Endothelial cell of umbilical vein (primary cell): Measurements from ENCODE around the gene ARMC7. TPM values are rescaled to one million over a fixed set of nuclear protein-coding genes. Genes with fewer than 3 reads are reported as not detected.

Experiments used
- BruUV-seq: library from RNA; stranded (reverse); fragments of 400-500 nt; replicated peaks from 2 replicates; lab custom pipeline; 2021; lab: Mats Ljungman, UMichigan
- CTCF ChIA-PET: fragments of 300-600, 350-600 bp; sonication (Branson Sonifier 250); formaldehyde crosslinking; loops from one replicate; lab custom pipeline; 2021; ENCODE audit warnings: antibody characterized with exemption, inconsistent platforms; lab: Charles Lee
- POLR2A ChIA-PET: fragments of 300-600, 350-600 bp; sonication (Branson Sonifier 250); formaldehyde crosslinking; loops from one replicate; lab custom pipeline; 2021; ENCODE audit warnings: antibody characterized with exemption, inconsistent platforms; lab: Charles Lee
- DNase-seq: peaks from one replicate; pipeline ENCODE4 v3.0.0-alpha.2; 2011; ENCODE audit warnings: low read depth, low spot score
- FAIRE-seq: peaks from 2 replicates; lab custom pipeline; 2011; peaks lifted over from hg19 to GRCh38; lab: Jason Lieb, UNC
- H2AFZ ChIP-seq: 2 replicates; pipeline ENCODE4 v1.6.0; 2012; ENCODE audit warnings: low read depth, low read length, control low read depth, inconsistent platforms
- H3K27ac ChIP-seq: 2 replicates; pipeline ENCODE4 v1.5.1; 2011; ENCODE audit warnings: low read depth, mild to moderate bottlenecking, control low read depth, low read length, moderate library complexity; ENCODE audit not compliant: insufficient read depth
- H3K27me3 ChIP-seq, 2 experiments: 2 replicates each; pipeline versions ENCODE4 v1.6.0 to v1.6.1; 2011; ENCODE audit warnings: low read length in 2 of 2, mixed read lengths in 1 of 2; ENCODE audit not compliant: control insufficient read depth in 2 of 2, insufficient read depth in 2 of 2
- H3K36me3 ChIP-seq, 2 experiments: 2 replicates in 1 of 2; 3 replicates in 1 of 2; pipeline ENCODE4 v1.5.1; 2011; ENCODE audit warnings: low read length in 2 of 2, mild to moderate bottlenecking in 1 of 2, moderate library complexity in 1 of 2; ENCODE audit not compliant: control insufficient read depth in 2 of 2, insufficient read depth in 2 of 2; ENCODE audit errors: extremely low read depth in 1 of 2
- H3K4me1 ChIP-seq: 3 replicates; pipeline ENCODE4 v1.5.1; 2011; ENCODE audit warnings: mild to moderate bottlenecking, low read length; ENCODE audit not compliant: control insufficient read depth, insufficient read depth; ENCODE audit errors: extremely low read depth
- H3K4me2 ChIP-seq: 2 replicates; pipeline ENCODE4 v1.6.1; 2011; ENCODE audit warnings: low read length, control low read depth, mixed read lengths; ENCODE audit not compliant: insufficient read depth
- H3K4me3 ChIP-seq, 3 experiments: fragments of 200-600 bp in 1 of 3; sonication (generic), shearing (Covaris generic) in 1 of 3; replicated peaks in 1 of 3; 2 replicates each; pipeline ENCODE4 v1.5.1; 2011 to 2016; ENCODE audit warnings: control low read depth in 3 of 3, low read length in 3 of 3, mild to moderate bottlenecking in 2 of 3, inconsistent platforms in 1 of 3, low read depth in 1 of 3, moderate library complexity in 1 of 3; ENCODE audit not compliant: insufficient read depth in 1 of 3
- H3K79me2 ChIP-seq: 2 replicates; pipeline ENCODE4 v1.6.0; 2012; ENCODE audit warnings: low read length, inconsistent platforms; ENCODE audit not compliant: control insufficient read depth, insufficient read depth
- H3K9ac ChIP-seq: replicated peaks from 2 replicates; pipeline ENCODE3; 2011; ENCODE audit warnings: low read length, control low read depth; ENCODE audit not compliant: insufficient read depth; ENCODE audit errors: extremely low read depth
- H3K9me1 ChIP-seq: replicated peaks from 3 replicates; pipeline ENCODE4 v1.6.0; 2011; ENCODE audit warnings: mild to moderate bottlenecking, low read length; ENCODE audit not compliant: control insufficient read depth, insufficient read depth; ENCODE audit errors: extremely low read depth
- H3K9me3 ChIP-seq: replicated peaks from 2 replicates; pipeline ENCODE4 v1.5.1; 2012; ENCODE audit warnings: low read length, inconsistent platforms; ENCODE audit not compliant: control insufficient read depth, insufficient read depth
- H4K20me1 ChIP-seq: replicated peaks from 2 replicates; pipeline ENCODE3; 2011; ENCODE audit warnings: mild to moderate bottlenecking, low read length; ENCODE audit not compliant: control insufficient read depth, insufficient read depth; ENCODE audit errors: extremely low read depth
- EZH2 ChIP-seq: IDR thresholded peaks from 2 replicates; pipeline ENCODE4 v1.6.1; 2012; ENCODE audit warnings: borderline replicate concordance, low read depth, mild to moderate bottlenecking, moderate library complexity, low read length, inconsistent platforms; ENCODE audit not compliant: severe bottlenecking
- FOS ChIP-seq: IDR thresholded peaks from 2 replicates; pipeline ENCODE4 v1.6.1; 2011; ENCODE audit warnings: mild to moderate bottlenecking, low read length, moderate library complexity, borderline replicate concordance; ENCODE audit not compliant: insufficient read depth
- GATA2 ChIP-seq: IDR thresholded peaks from 2 replicates; pipeline ENCODE4 v1.7.0; 2011; ENCODE audit warnings: low read depth, mild to moderate bottlenecking, moderate library complexity, mixed read lengths, low read length; ENCODE audit not compliant: insufficient read length, insufficient read depth
- JUN ChIP-seq: IDR thresholded peaks from 2 replicates; pipeline ENCODE4 v1.6.1; 2011; ENCODE audit warnings: borderline replicate concordance, low read depth; ENCODE audit not compliant: insufficient read length, insufficient read depth
- MYC ChIP-seq: IDR thresholded peaks from one replicate; pipeline ENCODE4 v1.6.1; 2011; ENCODE audit warnings: mild to moderate bottlenecking, low read depth, low read length
- POLR2A ChIP-seq: IDR thresholded peaks from 2 replicates; pipeline ENCODE4 v1.6.1; 2012; ENCODE audit warnings: low read depth, mild to moderate bottlenecking, control low read depth, low read length
- POLR2AphosphoS5 ChIP-seq: IDR thresholded peaks from 2 replicates; pipeline ENCODE4 v1.6.1; 2012; ENCODE audit warnings: low read depth, mild to moderate bottlenecking, control low read depth, low read length, moderate library complexity; ENCODE audit not compliant: insufficient read depth
- dilution Hi-C: fragments of 300-500 bp; cut with MboI; formaldehyde crosslinking; loops from one replicate; pipeline ENCODE4 v1.15.0; 2019; ENCODE audit warnings: low sequenced_read_pairs; ENCODE audit not compliant: extremely low pct_ligation_motif_present
- intact Hi-C: fragments of 100-400 bp; cut with micrococcal nuclease; formaldehyde crosslinking; loops from one replicate; pipeline ENCODE4 v1.10.0; 2022
- polyA plus RNA-seq, 4 experiments: library from polyadenylated mRNA; depleted of rRNA in 3 of 4; stranded (reverse) in 3 of 4; unstranded in 1 of 4; fragments of >200 nt; gene quantifications; 2 replicates each; pipeline versions ENCODE4 v1.2.1 to v1.2.3, GENCODE V29; 2011 to 2012; ENCODE audit warnings: missing spikeins in 1 of 4
- total RNA-seq: library from RNA; stranded (reverse); gene quantifications from 2 replicates; pipeline ENCODE4 v1.2.3, GENCODE V29; 2021
- TF ChIP-seq, protein P1 (sequence below), 2 donors: IDR thresholded peaks; 1 replicate in 1 of 2; 2 replicates in 1 of 2; pipeline ENCODE4 v1.5.1; 2011; ENCODE audit warnings: low read length in 2 of 2, mild to moderate bottlenecking in 2 of 2, moderate library complexity in 2 of 2, control low read depth in 1 of 2, inconsistent platforms in 1 of 2, low read depth in 1 of 2; ENCODE audit not compliant: insufficient read depth in 1 of 2; ENCODE audit errors: extremely low read depth in 1 of 2
- TF ChIP-seq, protein P2 (sequence below): IDR thresholded peaks from 2 replicates; pipeline ENCODE4 v1.6.1; 2011; ENCODE audit not compliant: insufficient read depth, insufficient read length

ARMC7 gene
- total and polyA plus RNA-seq, 2 donors (not counting 3 experiments of a cell fraction or from before 2014, with no cell fraction given), result 11.8 to 15.7 TPM

DNA sequence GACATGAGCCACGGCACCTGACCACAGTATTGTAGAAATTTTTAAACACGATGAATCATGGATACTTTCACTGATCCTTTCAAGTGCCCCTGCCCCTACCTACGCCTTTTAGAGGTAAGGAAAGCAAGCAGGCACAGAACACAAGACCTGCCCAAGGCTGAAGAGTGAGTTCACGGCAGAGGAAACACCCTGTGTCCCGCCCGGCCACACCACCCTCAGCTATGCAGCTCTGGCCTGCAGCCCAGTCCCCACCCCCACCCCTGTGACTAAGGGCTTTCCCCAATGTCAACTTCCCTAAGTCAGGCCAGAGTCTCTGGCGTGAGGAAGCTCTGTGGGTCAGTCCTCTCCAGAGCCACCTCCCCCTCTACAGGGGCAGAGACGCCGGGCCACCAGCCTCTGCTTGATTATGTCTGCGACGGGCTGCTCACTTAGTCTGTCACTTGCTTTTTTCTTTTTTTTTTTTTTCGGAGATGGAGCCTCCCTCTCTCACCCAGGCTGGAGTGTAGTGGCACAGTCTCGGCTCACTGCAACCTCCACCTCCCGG is 13.6 kb upstream of the ARMC7 start:
- Histone ChIP-seq H3K4me3 (no peak overlapping the region), H2AFZ (peak overlapping the region; percentile 55), H3K36me3 (peaks cover 0 to 16% of the 10 kb centered on the region in 2 experiments), H3K4me1 (peaks cover 11% of the 10 kb centered on the region), H3K79me2 (no peaks in the 10 kb centered on the region), H3K9me1 (no peaks in the 10 kb centered on the region), H3K4me2 (peak overlapping the region; percentile 37), H3K27ac (peak overlapping the region; percentile 53), H4K20me1 (no peaks in the 10 kb centered on the region), H3K27me3 (no peaks in the 10 kb centered on the region), H3K9me3 (no peaks in the 10 kb centered on the region), H3K9ac (no peak overlapping the region)
- ChIA-PET CTCF (interaction anchor here (0.7 to 4.4 kb wide), 9 partner anchors 9 to 134 kb away, joined by 3 to 46 read pairs (median 4); no protein-coding TSS in a partner anchor), POLR2A (interaction anchor here (1.1 kb wide), 1 partner anchor 8 kb away, joined by 9 read pairs; the partner anchor contains the start of gene SLC16A5)
- BruUV-seq, result no TSS peak
- DNase-seq, result peak; percentile 88
- peak; percentile 97 for FAIRE-seq
- dilution Hi-C loops, result no loop called here
- intact Hi-C loops, result loop anchor here (1.0 kb wide), 3 partner anchors 9 to 28 kb away; partner anchors contain the start of gene SLC16A5
- TF ChIP-seq POLR2AphosphoS5 (peak; percentile 95), MYC (no peak), POLR2A (no peak), GATA2 (no peak), JUN (peak; percentile 21), FOS (peak; percentile 68), EZH2 (no peak)
- TF ChIP-seq, protein P1, sequence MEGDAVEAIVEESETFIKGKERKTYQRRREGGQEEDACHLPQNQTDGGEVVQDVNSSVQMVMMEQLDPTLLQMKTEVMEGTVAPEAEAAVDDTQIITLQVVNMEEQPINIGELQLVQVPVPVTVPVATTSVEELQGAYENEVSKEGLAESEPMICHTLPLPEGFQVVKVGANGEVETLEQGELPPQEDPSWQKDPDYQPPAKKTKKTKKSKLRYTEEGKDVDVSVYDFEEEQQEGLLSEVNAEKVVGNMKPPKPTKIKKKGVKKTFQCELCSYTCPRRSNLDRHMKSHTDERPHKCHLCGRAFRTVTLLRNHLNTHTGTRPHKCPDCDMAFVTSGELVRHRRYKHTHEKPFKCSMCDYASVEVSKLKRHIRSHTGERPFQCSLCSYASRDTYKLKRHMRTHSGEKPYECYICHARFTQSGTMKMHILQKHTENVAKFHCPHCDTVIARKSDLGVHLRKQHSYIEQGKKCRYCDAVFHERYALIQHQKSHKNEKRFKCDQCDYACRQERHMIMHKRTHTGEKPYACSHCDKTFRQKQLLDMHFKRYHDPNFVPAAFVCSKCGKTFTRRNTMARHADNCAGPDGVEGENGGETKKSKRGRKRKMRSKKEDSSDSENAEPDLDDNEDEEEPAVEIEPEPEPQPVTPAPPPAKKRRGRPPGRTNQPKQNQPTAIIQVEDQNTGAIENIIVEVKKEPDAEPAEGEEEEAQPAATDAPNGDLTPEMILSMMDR (IDR thresholded peaks at IDR 0.05; ENCODE audit: extremely low read depth in 1 of 2, insufficient read depth in 1 of 2, low read depth in 1 of 2, low read length in 2 of 2), result no peak
- TF ChIP-seq, protein P2, sequence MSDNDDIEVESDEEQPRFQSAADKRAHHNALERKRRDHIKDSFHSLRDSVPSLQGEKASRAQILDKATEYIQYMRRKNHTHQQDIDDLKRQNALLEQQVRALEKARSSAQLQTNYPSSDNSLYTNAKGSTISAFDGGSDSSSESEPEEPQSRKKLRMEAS, result no peak
